Pancreas (tissue), 10 donors: Measurements from ENCODE around the gene QPCT. TPM values are rescaled to one million over a fixed set of nuclear protein-coding genes. Genes with fewer than 3 reads are reported as not detected.

ENCODE experiments used
- ATAC-seq, 4 donors: fragments of 200-7000 bp; cut with Tn5 transposase; one replicate each; pipeline versions ENCODE4 v1.8.0 to v1.9.1; 2020; ENCODE audit warnings: mild to moderate bottlenecking in 4 of 4, moderate library complexity in 4 of 4
- DNase-seq, 6 donors: peaks; one replicate each; pipeline ENCODE4 v3.0.0-alpha.2; 2020
- FAIRE-seq: peaks from 2 replicates; lab custom pipeline; 2012; peaks lifted over from hg19 to GRCh38; lab: Jason Lieb, UNC
- H3K27ac ChIP-seq, 4 donors: fragments of 200-600 bp; sonication (generic); 1 replicate in 3 of 4; 2 replicates in 1 of 4; pipeline versions ENCODE4 v1.5.0 to v1.8.0; 2020
- H3K27me3 ChIP-seq, 4 donors: fragments of 200-600 bp; one replicate each; pipeline ENCODE4 v1.8.0; 2021
- H3K36me3 ChIP-seq, 3 donors: fragments of 200-600 bp; sonication (generic) in 1 of 3; one replicate each; pipeline versions ENCODE4 v1.5.0 to v1.8.0; 2020 to 2021
- H3K4me1 ChIP-seq, 3 donors: fragments of 200-600 bp; one replicate each; pipeline ENCODE4 v1.8.0; 2021
- H3K4me3 ChIP-seq, 4 donors: fragments of 200-600 bp; sonication (generic) in 2 of 4; one replicate each; pipeline versions ENCODE4 v1.5.0 to v1.8.0; 2020 to 2021
- H3K9me3 ChIP-seq, 4 donors: fragments of 200-600 bp; one replicate each; pipeline ENCODE4 v1.8.0; 2021
- WGBS, 2 donors: extraction: QIAGEN DNeasy Blood & Tissue Kit; methylation state at CpG; one replicate each; pipeline ENCODE4 v1.1.7; 2013; 5-methylcytosine and 5-hydroxymethylcytosine counted together
- intact Hi-C, 3 donors: fragments of 100-400 bp; cut with DNase I; formaldehyde crosslinking; loops; one replicate each; pipeline versions ENCODE4 v1.11.1 to v1.14.2; 2022
- polyA plus RNA-seq, 2 donors: library from polyadenylated mRNA; stranded (reverse); fragments of 200-250 nt; gene quantifications; one replicate each; pipeline ENCODE4 v1.2.3, GENCODE V29; 2013
- total RNA-seq, 6 donors: library from RNA; stranded (reverse); fragmentation: NEBNext Ultra II Directional in 4 of 6; extraction: Animal tissue kit (Norgen Biotek cat#: 25700) in 4 of 6; gene quantifications; one replicate each; pipeline versions ENCODE4 v1.2.1 to v1.2.4, GENCODE V29; 2021 to 2023
- TF ChIP-seq, protein P1 (sequence below), 4 donors: fragments of 200-600 bp; sonication (generic) in 3 of 4; IDR thresholded peaks; one replicate each; pipeline versions ENCODE4 v1.5.0 to v1.8.0; 2021; ENCODE audit warnings: antibody characterized with exemption in 4 of 4
- donor health status: healthy with polysubstance abuse.
- donor health status: DM: no; HTN: no; CAD: no; lungs with moderate emphysema.
- donor health status: DM: no; HTN: no; CAD: no.
- donor health status: control.
- donor health status: control.
- donor health status: Bipolar disorder and iron deficiency.
- donor health status: DM: yes; HTN: yes; CAD: no.
- donor health status: DM: no; HTN: no; CAD: no.
- donor health status: DM: no; HTN: no; CAD: no.
- donor health status: DM: yes; HTN: yes; CAD: no.

QPCT gene
- total and polyA plus RNA-seq, 8 donors, result 0.79 to 69.0 (median 7.4) TPM

DNA sequence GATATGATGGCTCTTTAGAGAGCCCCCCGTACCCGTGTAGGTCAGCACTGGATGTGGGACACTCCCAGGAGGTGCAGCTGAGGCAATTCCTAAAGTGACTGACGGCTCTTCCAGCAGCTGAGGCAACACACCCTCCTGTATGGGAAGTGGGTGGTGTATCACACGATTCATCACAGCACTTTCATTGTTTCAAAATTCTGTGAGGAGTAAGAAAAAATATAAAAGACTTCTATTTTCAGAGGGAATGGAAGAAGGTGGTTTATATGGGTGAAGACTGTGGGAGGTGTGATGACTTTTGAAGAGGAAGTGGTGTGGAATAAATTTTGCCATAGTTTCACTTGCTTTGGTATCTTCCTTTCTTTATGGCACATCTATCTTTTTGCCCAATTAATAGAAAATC lies 22.3 kb downstream of the QPCT start:
- ATAC-seq (no peak), DNase-seq (no peak), FAIRE-seq (no peak)
- Histone ChIP-seq H3K9me3 (no peaks in the 10 kb centered on the region), H3K27ac (no peak overlapping the region), H3K4me1 (no peaks in the 10 kb centered on the region), H3K4me3 (no peak overlapping the region), H3K27me3 (no peaks in the 10 kb centered on the region), H3K36me3 (no peaks in the 10 kb centered on the region)
- TF ChIP-seq, protein P1, sequence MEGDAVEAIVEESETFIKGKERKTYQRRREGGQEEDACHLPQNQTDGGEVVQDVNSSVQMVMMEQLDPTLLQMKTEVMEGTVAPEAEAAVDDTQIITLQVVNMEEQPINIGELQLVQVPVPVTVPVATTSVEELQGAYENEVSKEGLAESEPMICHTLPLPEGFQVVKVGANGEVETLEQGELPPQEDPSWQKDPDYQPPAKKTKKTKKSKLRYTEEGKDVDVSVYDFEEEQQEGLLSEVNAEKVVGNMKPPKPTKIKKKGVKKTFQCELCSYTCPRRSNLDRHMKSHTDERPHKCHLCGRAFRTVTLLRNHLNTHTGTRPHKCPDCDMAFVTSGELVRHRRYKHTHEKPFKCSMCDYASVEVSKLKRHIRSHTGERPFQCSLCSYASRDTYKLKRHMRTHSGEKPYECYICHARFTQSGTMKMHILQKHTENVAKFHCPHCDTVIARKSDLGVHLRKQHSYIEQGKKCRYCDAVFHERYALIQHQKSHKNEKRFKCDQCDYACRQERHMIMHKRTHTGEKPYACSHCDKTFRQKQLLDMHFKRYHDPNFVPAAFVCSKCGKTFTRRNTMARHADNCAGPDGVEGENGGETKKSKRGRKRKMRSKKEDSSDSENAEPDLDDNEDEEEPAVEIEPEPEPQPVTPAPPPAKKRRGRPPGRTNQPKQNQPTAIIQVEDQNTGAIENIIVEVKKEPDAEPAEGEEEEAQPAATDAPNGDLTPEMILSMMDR (IDR thresholded peaks at IDR 0.05), result no peak
- 53 to 68% methylated on average over 4 of the region's 4 CpGs for WGBS, 2 donors
- intact Hi-C loops, result no loop called here

DNA sequence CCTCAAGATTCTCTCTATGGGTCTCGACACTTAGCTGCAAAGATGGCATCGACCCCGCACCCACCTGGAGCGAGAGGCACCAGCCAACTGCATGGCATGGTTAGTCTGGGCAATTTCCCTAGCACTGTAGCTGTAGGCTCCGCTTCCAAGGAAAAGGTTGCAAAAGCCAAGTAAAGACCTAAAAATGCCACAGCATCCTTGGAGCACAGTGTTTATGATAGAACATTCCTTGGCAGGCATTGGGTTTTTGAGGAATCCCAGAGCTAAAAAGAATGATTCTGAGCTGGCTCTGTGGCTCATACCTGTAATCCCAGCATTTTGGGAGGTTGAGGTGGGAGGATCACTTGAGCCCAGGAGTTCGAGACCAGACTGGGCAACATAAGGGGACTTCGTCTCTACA lies 22.9 kb downstream of the QPCT start:
- no peak overlapping the region for H3K4me3 ChIP-seq
- H3K9me3 ChIP-seq, result no peaks in the 10 kb centered on the region
- ATAC-seq (no peak), DNase-seq (no peak), FAIRE-seq (no peak)
- no peak overlapping the region for H3K27ac ChIP-seq
- no peaks in the 10 kb centered on the region for H3K4me1 ChIP-seq
- TF ChIP-seq, protein P1 (IDR thresholded peaks at IDR 0.05), result no peak
- no peaks in the 10 kb centered on the region for H3K36me3 ChIP-seq
- intact Hi-C loops, result no loop called here
- H3K27me3 ChIP-seq, result no peaks in the 10 kb centered on the region
- WGBS, 2 donors, result 74 to 82% methylated on average over 7 of the region's 7 CpGs

DNA sequence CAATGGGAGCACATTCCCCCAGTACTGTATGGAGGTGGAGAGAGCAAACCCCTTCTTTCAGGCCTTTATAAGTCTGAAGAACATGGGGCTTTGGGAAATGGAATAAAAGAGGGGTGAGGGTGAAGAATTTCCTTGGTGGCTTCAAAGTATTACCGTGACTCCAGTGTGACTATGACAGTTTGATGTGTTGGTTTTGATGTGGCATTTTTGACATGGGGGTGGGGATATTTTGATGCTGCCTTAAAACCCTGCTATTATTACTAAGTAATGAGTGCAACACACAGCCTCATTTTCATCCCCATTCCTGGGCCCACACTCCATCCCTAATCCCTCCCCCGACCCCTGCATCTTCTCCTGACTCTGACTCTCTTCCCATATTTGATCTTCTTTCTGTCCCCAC lies 23.6 kb downstream of the QPCT start:
- DNase-seq (no peak), FAIRE-seq (no peak), ATAC-seq (no peak)
- Histone ChIP-seq H3K36me3 (no peaks in the 10 kb centered on the region), H3K4me3 (no peak overlapping the region), H3K27me3 (no peaks in the 10 kb centered on the region), H3K4me1 (no peaks in the 10 kb centered on the region), H3K27ac (no peak overlapping the region), H3K9me3 (no peaks in the 10 kb centered on the region)
- intact Hi-C loops, result no loop called here
- 83 to 86% methylated on average over 2 of the region's 2 CpGs for whole genome bisulfite sequencing, 2 donors
- TF ChIP-seq, protein P1 (IDR thresholded peaks at IDR 0.05), result no peak

DNA sequence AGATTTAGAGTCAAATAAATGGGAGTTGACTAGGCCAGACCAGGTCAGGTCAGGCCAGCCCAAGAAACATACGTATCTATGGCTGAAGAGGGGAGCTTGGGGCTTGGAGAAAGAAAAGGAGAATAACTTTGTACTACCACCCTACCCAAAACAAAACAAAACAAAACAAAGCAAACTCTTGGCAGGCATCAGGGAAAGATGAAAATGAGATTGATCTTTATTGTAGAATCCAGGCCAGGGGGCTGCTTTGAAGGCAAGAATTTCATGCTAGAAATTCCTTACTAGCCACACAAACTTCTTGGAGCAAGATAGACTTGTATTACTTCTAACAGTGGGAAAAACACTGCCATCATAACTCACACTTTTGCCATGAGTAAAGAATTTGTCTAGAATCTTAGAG lies 26.2 kb downstream of the QPCT start:
- Histone ChIP-seq H3K36me3 (no peaks in the 10 kb centered on the region), H3K27ac (no peak overlapping the region), H3K27me3 (no peaks in the 10 kb centered on the region), H3K4me3 (no peak overlapping the region), H3K4me1 (no peaks in the 10 kb centered on the region), H3K9me3 (no peaks in the 10 kb centered on the region)
- intact Hi-C loops, result no loop called here
- ATAC-seq (no peak), FAIRE-seq (no peak), DNase-seq (no peak)
- TF ChIP-seq, protein P1 (IDR thresholded peaks at IDR 0.05), result no peak
- 80 to 88% methylated on average over 1 of the region's 1 CpG for WGBS, 2 donors

DNA sequence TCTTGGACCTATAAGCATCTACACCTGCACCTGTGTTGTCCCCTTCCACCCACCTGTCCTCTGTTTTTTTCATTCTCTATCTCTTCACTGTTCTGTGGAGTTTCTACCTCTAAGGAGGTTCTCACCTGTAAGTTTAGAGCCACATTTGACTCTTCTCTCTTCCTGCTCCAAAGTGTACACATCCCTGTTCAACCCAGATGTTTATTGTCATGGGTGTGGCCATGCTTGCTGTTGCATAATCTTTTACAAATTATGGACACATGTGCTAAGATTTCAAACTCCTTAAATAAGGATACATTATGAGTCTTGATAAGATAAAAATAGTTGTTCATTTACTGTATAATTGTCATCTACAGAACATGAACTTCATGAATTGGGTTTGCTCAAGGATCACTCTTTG lies 27.6 kb downstream of the QPCT start:
- TF ChIP-seq, protein P1 (IDR thresholded peaks at IDR 0.05), result no peak
- ATAC-seq (no peak), FAIRE-seq (no peak), DNase-seq (no peak)
- no peak overlapping the region for H3K27ac ChIP-seq
- no peaks in the 10 kb centered on the region for H3K9me3 ChIP-seq
- intact Hi-C loops, result no loop called here
- no peaks in the 10 kb centered on the region for H3K27me3 ChIP-seq
- no peaks in the 10 kb centered on the region for H3K4me1 ChIP-seq
- H3K4me3 ChIP-seq, result no peak overlapping the region
- no peaks in the 10 kb centered on the region for H3K36me3 ChIP-seq
